OCI-LY7 (cell line): ENCODE measurements around the gene ADARB2. TPM values are rescaled to one million over a fixed set of nuclear protein-coding genes. Genes with fewer than 3 reads are reported as not detected.

ENCODE experiments used
- BruUV-seq: library from RNA; stranded (reverse); fragments of 400-500 nt; replicated peaks from 2 replicates; lab custom pipeline; 2021; lab: Mats Ljungman, UMichigan
- CTCF ChIA-PET: fragments of 300-600 bp; sonication (Branson Sonifier 250); formaldehyde crosslinking; loops from one replicate; lab custom pipeline; 2022; ENCODE audit warnings: antibody characterized with exemption; ENCODE audit not compliant: unreplicated experiment; lab: Charles Lee
- POLR2A ChIA-PET: fragments of 300-600 bp; sonication (Branson Sonifier 250); formaldehyde crosslinking; loops from one replicate; lab custom pipeline; 2022; ENCODE audit warnings: antibody characterized with exemption; lab: Charles Lee
- DNase-seq: peaks from one replicate; pipeline ENCODE4 v3.0.0-alpha.2; 2015; ENCODE audit warnings: low spot score
- H2AFZ ChIP-seq: fragments of 200-600 bp; sonication (generic), shearing (Covaris generic); 2 replicates; pipeline ENCODE4 v1.6.1; 2014; ENCODE audit warnings: mild to moderate bottlenecking, antibody characterized with exemption, low read length, moderate library complexity
- H3K27ac ChIP-seq: fragments of 200-600 bp; sonication (generic); 2 replicates; pipeline ENCODE4 v1.5.1; 2014; ENCODE audit warnings: mixed run types, low read depth, mild to moderate bottlenecking, moderate library complexity, low read length, inconsistent platforms; ENCODE audit not compliant: poor library complexity, severe bottlenecking
- H3K36me3 ChIP-seq: fragments of 200-600 bp; sonication (generic); 2 replicates; pipeline ENCODE4 v1.6.1; 2014; ENCODE audit warnings: mild to moderate bottlenecking, antibody characterized with exemption, low read length, moderate library complexity, mixed read lengths; ENCODE audit not compliant: insufficient read depth
- H3K4me1 ChIP-seq: fragments of 200-600 bp; sonication (generic); 2 replicates; pipeline ENCODE4 v1.5.1; 2014; ENCODE audit warnings: mild to moderate bottlenecking, low read length; ENCODE audit not compliant: insufficient read depth, poor library complexity, severe bottlenecking
- H3K4me2 ChIP-seq: fragments of 200-600 bp; sonication (generic); 2 replicates; pipeline ENCODE4 v1.6.1; 2014; ENCODE audit warnings: mild to moderate bottlenecking, low read length
- H3K4me3 ChIP-seq: fragments of 200-600 bp; sonication (generic); 2 replicates; pipeline ENCODE4 v1.5.1; 2014; ENCODE audit warnings: mild to moderate bottlenecking, low read depth, low read length; ENCODE audit not compliant: poor library complexity, severe bottlenecking
- H3K79me2 ChIP-seq: fragments of 200-600 bp; sonication (generic); 2 replicates; pipeline ENCODE4 v1.6.1; 2016; ENCODE audit warnings: low read depth, mild to moderate bottlenecking, low read length, moderate library complexity, mixed read lengths; ENCODE audit not compliant: insufficient read depth
- H3K9me2 ChIP-seq: fragments of 200-600 bp; sonication (generic); 2 replicates; pipeline ENCODE4 v1.6.1; 2016; ENCODE audit warnings: mild to moderate bottlenecking, low read length, mixed read lengths; ENCODE audit not compliant: insufficient read depth
- H3K9me3 ChIP-seq: fragments of 200-600 bp; sonication (generic); 2 replicates; pipeline ENCODE4 v1.6.1; 2014; ENCODE audit warnings: mild to moderate bottlenecking, mixed run types, low read length, mixed read lengths
- H4K20me1 ChIP-seq: fragments of 200-600 bp; sonication (generic); 2 replicates; pipeline ENCODE4 v1.6.1; 2014; ENCODE audit warnings: mild to moderate bottlenecking, antibody characterized with exemption, low read length, moderate library complexity, mixed read lengths; ENCODE audit not compliant: insufficient read depth
- CTCF ChIP-seq: fragments of 200-600 bp; sonication (generic); conservative IDR thresholded peaks from 2 replicates; pipeline ENCODE4 v1.5.1; 2014; ENCODE audit warnings: mild to moderate bottlenecking, antibody characterized with exemption, low read length, moderate library complexity, mixed read lengths
- EZH2phosphoT487 ChIP-seq: fragments of 200-600 bp; sonication (generic); IDR thresholded peaks from 2 replicates; pipeline ENCODE4 v1.6.1; 2018; ENCODE audit warnings: low read depth, borderline replicate concordance, mild to moderate bottlenecking, mixed run types, antibody characterized with exemption, low read length, moderate library complexity, mixed read lengths
- intact Hi-C: fragments of 100-400 bp; cut with micrococcal nuclease; formaldehyde crosslinking; loops from one replicate; pipeline ENCODE4 v1.10.0; 2022; ENCODE audit not compliant: unreplicated experiment
- total RNA-seq, 2 experiments: library from RNA; depleted of rRNA in 1 of 2; stranded (reverse); fragments of >200 nt in 1 of 2; shearing (Covaris generic) in 1 of 2; gene quantifications; 2 replicates each; pipeline ENCODE4 v1.2.3, GENCODE V29; 2014 to 2022

Gene ADARB2
- total RNA-seq, 2 experiments from 2014 or later, result 0.03 TPM; not detected in 1

- Histone ChIP-seq H2AFZ (no peak overlapping the region), H3K4me3 (no peak overlapping the region), H3K4me2 (no peak overlapping the region), H3K4me1 (no peaks in the 10 kb centered on the region), H3K36me3 (no peaks in the 10 kb centered on the region), H3K27ac (no peak overlapping the region), H3K79me2 (no peaks in the 10 kb centered on the region), H4K20me1 (no peaks in the 10 kb centered on the region), H3K9me3 (no peaks in the 10 kb centered on the region), H3K9me2 (no peaks in the 10 kb centered on the region)
- DNase-seq, result no peak
- BruUV-seq, result no TSS peak
- POLR2A ChIA-PET, result no interaction called here
- intact Hi-C loops, result no loop called here
- TF ChIP-seq EZH2phosphoT487 (no peak), CTCF (no peak)
- CTCF ChIA-PET, result no interaction called here
Observed at GRCh38 chr10:1365540-1366321, 371.6 kb downstream of the ADARB2 start.

DNA sequence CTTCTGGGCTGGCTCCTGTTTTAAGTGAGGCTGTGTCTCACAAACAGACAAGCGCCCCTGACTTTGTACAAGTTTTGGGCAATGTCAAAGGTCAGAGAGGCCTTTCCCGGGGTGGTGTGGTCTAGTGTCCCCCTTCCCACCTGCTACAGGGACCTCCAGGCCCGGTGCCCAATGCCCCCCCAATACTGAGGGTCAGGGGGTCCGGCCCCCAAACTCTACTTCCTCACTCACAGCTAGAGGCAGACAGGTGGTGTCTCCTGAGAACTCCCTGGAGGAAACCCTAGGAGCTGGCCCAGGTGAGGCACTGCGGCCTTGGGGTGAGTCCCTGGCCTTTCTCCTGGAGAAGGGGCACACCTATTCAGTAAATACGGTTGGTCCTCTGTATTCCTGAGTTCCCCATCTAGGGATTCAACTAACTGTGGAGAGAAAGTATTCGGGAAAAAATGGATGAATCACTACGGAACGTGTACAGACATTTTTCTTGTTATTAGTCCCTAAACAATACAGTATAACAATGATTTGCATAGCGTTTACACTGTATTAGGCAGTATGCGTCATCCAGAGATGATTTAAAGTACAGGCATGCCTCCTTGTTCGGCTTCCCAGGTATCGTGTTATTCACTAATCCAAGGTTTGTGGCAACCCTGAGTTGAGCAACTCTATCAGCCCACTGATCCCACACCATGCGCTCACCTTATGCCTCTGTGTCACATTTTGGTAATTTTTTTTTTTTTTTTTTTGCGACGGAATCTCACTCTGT is 373.0 kb downstream of the ADARB2 start:
- POLR2A ChIA-PET, result interaction anchor here (0.7 kb wide), 1 partner anchor 1172 kb away, joined by 3 read pairs; no protein-coding TSS in a partner anchor
- no peak for DNase-seq
- BruUV-seq, result no TSS peak
- TF ChIP-seq CTCF (no peak), EZH2phosphoT487 (no peak)
- no peaks in the 10 kb centered on the region for H3K9me3 ChIP-seq
- H4K20me1 ChIP-seq, result no peaks in the 10 kb centered on the region
- no peaks in the 10 kb centered on the region for H3K9me2 ChIP-seq
- CTCF ChIA-PET, result no interaction called here
- H3K4me2 ChIP-seq, result no peak overlapping the region
- H3K4me3 ChIP-seq, result no peak overlapping the region
- H3K27ac ChIP-seq, result no peak overlapping the region
- no peaks in the 10 kb centered on the region for H3K79me2 ChIP-seq
- H3K4me1 ChIP-seq, result peaks cover 4% of the 10 kb centered on the region
- intact Hi-C loops, result no loop called here
- no peaks in the 10 kb centered on the region for H3K36me3 ChIP-seq
- no peak overlapping the region for H2AFZ ChIP-seq
